Stimulated activated CD4-positive, alpha-beta T cell treated with anti-CD3 and anti-CD28 coated beads, Interleukin-12 subunit alpha, Interleukin-12 subunit beta, amount 100 ng/mL, for 48 hours (primary cell): ENCODE measurements around the gene ELSPBP1.
"Not testable (repeated sequence)": the region's sequence is repeated elsewhere in the genome, so short reads cannot be mapped to it uniquely, and the experiment has no call there.

Source experiments
- DNase-seq, 3 donors: peaks; one replicate each; pipeline ENCODE4 v3.0.0-alpha.2; 2020; ENCODE audit warnings: low read depth in 2 of 3, low spot score in 1 of 3

The ELSPBP1 gene

DNA sequence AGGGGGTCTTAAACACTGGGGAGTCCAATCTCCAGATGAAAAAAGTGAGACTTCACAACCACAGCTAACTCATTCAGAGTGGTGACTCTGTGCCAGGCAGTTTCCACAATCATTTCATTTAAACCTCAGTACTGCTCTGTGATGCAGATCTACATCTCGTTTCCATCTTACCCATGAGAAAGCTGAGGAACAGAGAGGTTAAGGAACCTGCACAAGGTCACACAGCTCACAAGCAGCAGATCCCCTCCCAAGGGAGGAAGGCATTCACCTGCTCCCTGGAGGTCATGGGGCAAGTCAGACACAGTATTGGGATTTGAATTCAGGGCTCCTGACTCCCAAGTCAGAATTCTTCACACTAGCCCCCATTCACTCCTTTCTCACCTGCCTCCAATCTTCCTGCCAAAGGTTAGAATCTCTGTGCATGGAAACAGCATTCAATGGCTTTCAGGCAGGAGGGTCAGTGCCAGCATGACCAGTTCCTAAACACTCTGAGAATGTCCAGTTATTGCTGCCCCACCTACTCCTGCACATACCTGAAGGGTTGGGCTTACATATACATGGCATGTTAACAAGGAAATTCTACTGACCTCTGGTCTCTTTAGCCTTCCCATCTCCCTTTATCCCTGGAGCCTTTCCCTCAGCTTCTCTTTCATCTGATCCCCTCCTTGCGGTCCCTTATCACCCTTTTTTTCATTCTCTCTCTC lies 47.6 kb downstream of the ELSPBP1 start:
- no peak for DNase-seq

- DNase-seq = no peak
Measured at GRCh38 chr19:48043675-48044258, 49.3 kb downstream of the ELSPBP1 start, which contains the start of gene CABP5. TSS of gene CABP5 (minus strand) at chr19:48044079. CDS start at chr19:48043922, 157 bp downstream.

- DNase-seq = no peak
Measured at GRCh38 chr19:48044561-48044960, 50.1 kb downstream of the ELSPBP1 start.

DNA sequence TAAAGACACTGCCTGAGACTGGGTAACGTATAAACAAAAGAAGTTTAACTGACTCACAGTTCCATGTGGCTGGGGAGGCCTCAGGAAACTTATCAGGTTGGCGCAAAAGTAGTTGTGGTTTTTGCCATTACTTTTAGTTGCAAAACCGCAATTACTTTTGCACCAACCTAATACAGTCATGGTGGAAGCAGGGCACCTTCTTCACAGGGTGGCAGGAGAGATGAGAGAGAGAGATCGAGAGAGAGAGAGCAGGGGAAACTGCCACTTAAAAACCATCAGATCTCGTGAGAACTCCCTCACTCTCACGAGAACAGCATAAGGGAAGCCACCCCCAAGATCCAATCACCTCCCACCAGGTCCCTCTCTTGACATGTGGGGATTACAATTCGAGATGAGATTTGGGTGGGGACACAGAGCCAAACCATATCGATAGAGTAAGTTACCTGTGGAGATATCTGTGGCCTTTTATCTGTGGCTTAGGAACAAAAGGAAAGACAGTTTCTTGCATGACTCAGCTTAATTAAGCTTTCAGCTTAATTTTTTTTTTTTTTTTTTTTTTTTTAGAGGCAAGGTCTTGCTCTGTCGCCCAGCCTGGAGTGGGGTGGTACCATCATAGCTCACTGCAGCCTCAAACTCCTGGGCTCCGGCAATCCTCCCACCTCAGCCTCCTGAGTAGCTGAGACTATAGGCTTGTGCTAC lies 57.1 kb downstream of the ELSPBP1 start:
- DNase-seq = no peak

DNA sequence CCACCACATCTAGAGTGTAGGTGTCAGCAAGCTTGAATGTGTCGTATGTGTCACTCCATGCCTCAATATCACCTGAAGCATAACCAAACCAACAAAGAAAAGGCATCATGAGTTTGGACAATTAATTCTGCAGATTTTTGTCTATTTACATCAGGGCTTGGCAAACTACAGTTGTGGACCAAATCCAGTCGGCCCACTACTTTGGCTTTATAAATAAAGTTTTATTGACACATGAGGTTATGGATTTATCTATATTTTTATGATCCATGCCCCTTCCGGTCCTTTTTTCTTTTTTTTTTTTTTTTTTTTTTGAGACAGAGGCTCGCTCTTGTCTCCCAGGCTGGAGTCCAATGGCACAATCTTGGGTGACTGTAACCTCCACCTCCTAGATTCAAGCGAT lies 58.6 kb downstream of the ELSPBP1 start:
- no peak for DNase-seq

- DNase-seq = no peak
Measured at GRCh38 chr19:48053856-48054255, 59.4 kb downstream of the ELSPBP1 start.

- peak in 1 of 3 donors; percentile 2 for DNase-seq
Measured at GRCh38 chr19:48059331-48059730, 64.9 kb downstream of the ELSPBP1 start.

DNA sequence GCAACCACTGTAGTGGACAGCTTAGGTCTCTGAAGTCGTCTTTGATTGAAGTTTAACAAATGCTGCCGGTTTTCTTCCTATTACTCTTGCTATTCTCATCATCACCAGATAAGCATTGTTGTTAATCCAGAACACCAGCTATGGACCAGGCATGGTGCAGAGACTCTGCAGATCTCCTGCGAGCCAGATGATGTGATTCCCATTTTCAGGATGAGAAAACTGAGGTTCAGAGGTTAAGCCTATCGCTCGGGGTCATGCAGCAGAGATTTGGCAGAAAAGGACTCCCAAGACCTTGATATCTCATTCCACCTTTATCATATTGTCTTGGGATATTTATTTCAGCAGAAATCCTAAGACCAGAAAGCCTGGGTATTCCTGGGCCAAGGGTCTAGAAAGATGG lies 65.9 kb downstream of the ELSPBP1 start:
- no peak for DNase-seq

DNA sequence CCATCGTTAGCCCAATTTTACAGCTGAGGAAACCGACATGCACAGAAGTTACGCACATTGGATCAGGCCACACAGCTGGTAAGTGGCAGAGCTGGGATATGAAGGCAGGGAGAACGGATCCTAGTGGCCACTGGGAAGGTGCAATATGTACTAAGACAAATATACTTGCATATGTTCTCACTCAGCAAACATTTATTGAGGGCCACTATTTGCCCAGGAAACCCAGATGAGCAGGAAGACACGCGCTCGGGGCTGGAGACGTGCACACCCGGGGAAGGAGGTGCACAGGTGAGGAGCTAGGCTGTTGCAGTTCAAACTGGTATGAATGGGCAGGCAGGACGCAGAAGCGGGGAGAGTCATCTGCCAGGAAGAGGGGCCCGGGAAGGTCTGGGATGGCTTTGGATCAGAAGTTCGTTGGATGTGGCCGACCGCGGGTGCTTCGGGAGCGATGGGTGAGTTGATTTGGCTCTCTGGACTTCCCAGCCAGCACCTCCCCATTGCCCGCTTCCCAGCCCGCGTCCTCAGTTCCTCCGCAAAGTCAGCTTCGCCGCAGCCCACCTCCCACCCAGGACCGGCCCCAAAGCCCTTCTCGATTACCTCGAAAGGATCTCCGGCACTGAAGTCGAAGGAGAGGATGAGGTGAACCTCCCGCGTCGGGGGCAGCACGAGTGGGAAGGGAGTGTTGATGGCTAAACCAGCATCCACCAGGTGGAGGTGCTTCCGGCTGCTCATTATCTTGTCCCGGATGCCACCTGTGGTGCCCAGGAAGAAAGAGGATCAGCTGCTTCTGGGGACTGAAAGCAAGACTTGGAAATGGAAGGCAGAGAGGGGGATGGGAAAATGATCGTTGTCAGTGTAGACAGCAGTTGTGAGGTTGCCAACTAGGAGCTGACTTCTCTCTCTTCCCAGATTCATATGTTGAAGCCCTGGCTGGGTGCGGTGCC lies 67.2 kb downstream of the ELSPBP1 start:
- no peak for DNase-seq

DNA sequence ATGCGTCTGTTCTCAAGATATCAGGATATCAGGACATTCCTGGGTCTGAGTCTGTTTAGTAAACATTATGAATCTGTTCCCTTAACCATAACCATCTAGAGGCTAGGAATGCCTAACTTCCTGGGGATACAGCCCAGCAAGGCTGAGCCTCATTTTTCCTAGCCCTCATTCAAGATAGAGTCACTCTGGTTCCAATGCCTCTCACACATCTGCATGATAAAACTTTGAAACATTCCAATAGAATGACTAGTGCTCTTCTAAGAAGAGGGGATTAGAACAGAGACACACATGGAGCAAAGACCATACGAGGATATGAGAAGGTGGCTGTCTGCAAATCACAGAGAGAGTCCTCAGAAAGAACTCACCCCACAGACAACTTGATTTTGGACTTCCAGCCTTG lies 70.1 kb downstream of the ELSPBP1 start:
- no peak for DNase-seq

GRCh38 chr19:48069435-48069834 lies 75.0 kb downstream of the ELSPBP1 start:
- DNase-seq = no peak

GRCh38 chr19:48070177-48070769 lies 75.8 kb downstream of the ELSPBP1 start:
- not testable (repeated sequence) for DNase-seq
